HG02571 (cell line): Measurements from ENCODE around the gene ZNF557.

Experiments
- ATAC-seq: cut with Tn5 transposase; IDR thresholded peaks from one replicate; pipeline ENCODE4 v1.9.1; 2021; ENCODE audit warnings: mild to moderate bottlenecking, moderate library complexity; ENCODE audit not compliant: unreplicated experiment

The ZNF557 gene

GRCh38 chr19:7124782-7125181 lies 55.3 kb downstream of the ZNF557 start:
- no peak for ATAC-seq

- ATAC-seq: no peak
Observed at GRCh38 chr19:7125221-7125620, 55.7 kb downstream of the ZNF557 start.

- no peak for ATAC-seq
Observed at GRCh38 chr19:7126132-7126531, 56.6 kb downstream of the ZNF557 start.

GRCh38 chr19:7130043-7130442 lies 60.5 kb downstream of the ZNF557 start:
- no peak for ATAC-seq

GRCh38 chr19:7132054-7132453 lies 62.6 kb downstream of the ZNF557 start:
- no peak for ATAC-seq

- no peak for ATAC-seq
Observed at GRCh38 chr19:7137120-7137519, 67.6 kb downstream of the ZNF557 start.
